Mesodermal cell (in vitro differentiated cells): ENCODE results near the gene MAD1L1.

Source experiments
- H3K27ac ChIP-seq: 2 replicates; pipeline ENCODE4 v1.7.0; 2013; ENCODE audit warnings: mild to moderate bottlenecking, low read depth, low read length, moderate library complexity; ENCODE audit not compliant: severe bottlenecking
- H3K36me3 ChIP-seq: 2 replicates; pipeline ENCODE4 v1.7.1; 2013; ENCODE audit warnings: mild to moderate bottlenecking, low read length, moderate library complexity; ENCODE audit not compliant: control insufficient read depth, insufficient read depth
- H3K4me1 ChIP-seq: one replicate; pipeline ENCODE4 v1.7.1; 2013; ENCODE audit warnings: mild to moderate bottlenecking, low read length; ENCODE audit not compliant: insufficient read depth, control insufficient read depth, poor library complexity, severe bottlenecking
- H3K4me3 ChIP-seq: 2 replicates; pipeline ENCODE4 v1.7.0; 2013; ENCODE audit warnings: low read length, control low read depth, mild to moderate bottlenecking; ENCODE audit not compliant: insufficient read depth, poor library complexity, severe bottlenecking; ENCODE audit errors: extremely low read depth
- H3K9me3 ChIP-seq: 2 replicates; pipeline ENCODE4 v1.7.1; 2013; ENCODE audit warnings: mild to moderate bottlenecking, low read length, moderate library complexity; ENCODE audit not compliant: control insufficient read depth
- WGBS, 2 experiments: methylation state at CpG; one replicate each; pipeline ENCODE4 v1.1.5; 2013; ENCODE audit warnings: missing lambda C conversion rate in 2 of 2; ENCODE audit not compliant: insufficient coverage in 2 of 2; 5-methylcytosine and 5-hydroxymethylcytosine counted together

Gene MAD1L1

DNA sequence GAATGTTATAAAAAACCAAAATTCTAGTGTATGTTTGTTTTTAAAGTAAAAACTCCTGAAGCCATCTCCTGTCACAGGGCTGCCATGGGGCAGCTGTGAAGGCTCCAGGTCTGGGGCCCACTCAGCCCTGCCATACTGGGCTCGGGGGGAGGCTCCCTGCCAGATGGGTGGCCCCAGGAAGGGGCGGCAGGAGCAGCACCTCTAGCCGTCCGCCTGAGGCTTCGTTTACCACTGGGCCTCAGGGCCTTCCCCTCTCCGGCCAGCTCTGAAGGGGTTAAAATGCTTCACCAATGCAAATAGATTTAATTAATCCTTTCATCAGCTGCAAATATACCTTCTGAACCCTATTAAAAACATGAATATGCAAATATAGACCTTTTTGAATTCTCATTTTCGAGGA is 423.7 kb downstream of the MAD1L1 start:
- H3K4me3 ChIP-seq: no peak overlapping the region
- no peak overlapping the region for H3K27ac ChIP-seq
- no peaks in the 10 kb centered on the region for H3K4me1 ChIP-seq
- no peaks in the 10 kb centered on the region for H3K9me3 ChIP-seq
- WGBS, 2 experiments: 85 to 100% methylated on average over 1 to 6 of the region's 7 CpGs
- no peaks in the 10 kb centered on the region for H3K36me3 ChIP-seq

- Histone ChIP-seq H3K9me3 (peaks cover 5% of the 10 kb centered on the region), H3K27ac (no peak overlapping the region), H3K36me3 (no peaks in the 10 kb centered on the region), H3K4me3 (no peak overlapping the region), H3K4me1 (no peaks in the 10 kb centered on the region)
- 94 to 95% methylated on average over 20 to 25 of the region's 26 CpGs for WGBS, 2 experiments
These were observed 424.7 kb downstream of the MAD1L1 start for GRCh38 chr7:1807821-1808600.

DNA sequence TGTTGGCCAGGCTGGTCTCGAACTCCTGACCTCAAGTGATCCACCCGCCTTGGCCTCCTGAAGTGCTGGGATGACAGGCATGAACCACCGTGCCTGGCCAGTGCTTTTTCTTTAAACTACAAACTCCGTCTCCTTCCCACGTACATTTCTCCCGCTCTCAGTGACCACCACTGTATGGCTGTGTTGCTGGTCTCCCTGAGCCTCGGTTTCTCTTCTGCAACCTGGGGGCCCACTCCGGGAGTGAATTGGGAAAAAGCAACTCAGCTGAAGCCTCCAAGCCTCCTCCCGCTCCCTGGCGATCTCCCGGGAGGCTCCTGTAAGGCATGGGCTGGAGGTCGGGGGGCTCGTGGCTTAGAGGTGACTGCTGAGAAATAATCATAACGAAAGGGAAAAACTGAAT is 426.4 kb downstream of the MAD1L1 start:
- 86 to 88% methylated on average over 12 to 14 of the region's 14 CpGs for WGBS, 2 experiments
- H3K36me3 ChIP-seq: no peaks in the 10 kb centered on the region
- H3K27ac ChIP-seq: no peak overlapping the region
- peaks cover 11% of the 10 kb centered on the region for H3K9me3 ChIP-seq
- no peak overlapping the region for H3K4me3 ChIP-seq
- H3K4me1 ChIP-seq: no peaks in the 10 kb centered on the region

DNA sequence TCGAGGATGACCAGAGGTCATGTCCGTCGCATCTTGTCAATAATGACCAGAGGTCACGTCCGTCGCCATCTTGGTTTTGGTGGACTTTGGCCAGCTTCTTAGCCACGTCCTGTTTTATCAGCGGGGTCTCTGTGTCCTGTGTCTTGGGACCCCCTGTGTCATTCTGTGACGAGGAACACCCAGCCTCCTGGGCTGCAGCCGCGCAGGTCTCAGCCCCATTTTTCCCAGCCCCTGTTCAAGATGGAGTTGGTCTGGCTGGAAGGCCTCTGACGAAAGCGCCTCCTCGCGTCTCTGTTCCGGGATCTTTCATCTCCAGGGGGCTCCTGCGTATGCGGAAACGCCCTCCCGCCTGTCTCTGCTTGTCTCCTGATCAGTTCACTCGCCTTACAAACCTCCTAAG is 428.4 kb downstream of the MAD1L1 start:
- Histone ChIP-seq H3K27ac (no peak overlapping the region), H3K4me1 (no peaks in the 10 kb centered on the region), H3K9me3 (peaks cover 11% of the 10 kb centered on the region), H3K4me3 (no peak overlapping the region), H3K36me3 (no peaks in the 10 kb centered on the region)
- WGBS, 2 experiments: 82 to 89% methylated on average over 21 of the region's 21 CpGs

- H3K4me3 ChIP-seq: no peak overlapping the region
- peaks cover 11% of the 10 kb centered on the region for H3K9me3 ChIP-seq
- H3K4me1 ChIP-seq: no peaks in the 10 kb centered on the region
- H3K27ac ChIP-seq: no peak overlapping the region
- no peaks in the 10 kb centered on the region for H3K36me3 ChIP-seq
- 80 to 100% methylated on average over 1 to 2 of the region's 4 CpGs for WGBS, 2 experiments
These were observed 429.8 kb downstream of the MAD1L1 start for GRCh38 chr7:1802899-1803298.

DNA sequence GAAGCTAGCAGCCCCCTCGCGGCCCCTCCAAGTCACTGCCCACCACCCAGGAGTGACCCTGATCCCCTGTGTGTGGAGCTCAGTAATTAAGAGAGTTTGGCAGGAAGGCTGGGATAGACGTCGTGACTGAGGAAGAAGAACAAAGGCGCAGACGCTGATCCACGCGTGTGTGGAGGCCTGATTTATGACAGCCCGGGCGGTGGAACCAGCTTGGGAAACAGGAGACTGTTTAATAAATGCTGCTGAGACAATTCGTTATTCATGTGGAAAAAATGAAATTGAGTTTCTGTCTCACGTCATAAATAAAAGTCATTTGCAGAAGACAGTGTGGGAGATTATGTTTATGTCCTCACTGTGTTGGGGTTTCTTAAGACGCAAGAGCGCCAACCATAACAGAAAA is 431.8 kb downstream of the MAD1L1 start:
- no peaks in the 10 kb centered on the region for H3K4me1 ChIP-seq
- WGBS, 2 experiments: 88 to 93% methylated on average over 10 of the region's 14 CpGs
- peaks cover 11% of the 10 kb centered on the region for H3K9me3 ChIP-seq
- H3K36me3 ChIP-seq: no peaks in the 10 kb centered on the region
- no peak overlapping the region for H3K27ac ChIP-seq
- H3K4me3 ChIP-seq: no peak overlapping the region

GRCh38 chr7:1798191-1798590 is 434.6 kb downstream of the MAD1L1 start:
- WGBS, 2 experiments: no CpG with 5 or more reads among the region's 3 CpGs
- Histone ChIP-seq H3K4me3 (no peak overlapping the region), H3K4me1 (no peaks in the 10 kb centered on the region), H3K27ac (no peak overlapping the region), H3K36me3 (no peaks in the 10 kb centered on the region), H3K9me3 (peaks cover 6% of the 10 kb centered on the region)

GRCh38 chr7:1794888-1795542 is 437.7 kb downstream of the MAD1L1 start:
- WGBS, 2 experiments: no CpG with 5 or more reads among the region's 1 CpG
- H3K27ac ChIP-seq: no peak overlapping the region
- no peaks in the 10 kb centered on the region for H3K9me3 ChIP-seq
- H3K36me3 ChIP-seq: no peaks in the 10 kb centered on the region
- H3K4me1 ChIP-seq: no peaks in the 10 kb centered on the region
- no peak overlapping the region for H3K4me3 ChIP-seq

GRCh38 chr7:1787681-1788235 is 445.0 kb downstream of the MAD1L1 start:
- H3K27ac ChIP-seq: no peak overlapping the region
- no peak overlapping the region for H3K4me3 ChIP-seq
- no peaks in the 10 kb centered on the region for H3K4me1 ChIP-seq
- WGBS, 2 experiments: 88 to 90% methylated on average over 18 of the region's 18 CpGs
- H3K36me3 ChIP-seq: no peaks in the 10 kb centered on the region
- H3K9me3 ChIP-seq: peaks cover 7% of the 10 kb centered on the region

GRCh38 chr7:1787241-1787640 is 445.5 kb downstream of the MAD1L1 start:
- peaks cover 7% of the 10 kb centered on the region for H3K9me3 ChIP-seq
- WGBS, 2 experiments: 75 to 81% methylated on average over 9 of the region's 9 CpGs
- no peak overlapping the region for H3K4me3 ChIP-seq
- H3K36me3 ChIP-seq: no peaks in the 10 kb centered on the region
- no peaks in the 10 kb centered on the region for H3K4me1 ChIP-seq
- no peak overlapping the region for H3K27ac ChIP-seq

DNA sequence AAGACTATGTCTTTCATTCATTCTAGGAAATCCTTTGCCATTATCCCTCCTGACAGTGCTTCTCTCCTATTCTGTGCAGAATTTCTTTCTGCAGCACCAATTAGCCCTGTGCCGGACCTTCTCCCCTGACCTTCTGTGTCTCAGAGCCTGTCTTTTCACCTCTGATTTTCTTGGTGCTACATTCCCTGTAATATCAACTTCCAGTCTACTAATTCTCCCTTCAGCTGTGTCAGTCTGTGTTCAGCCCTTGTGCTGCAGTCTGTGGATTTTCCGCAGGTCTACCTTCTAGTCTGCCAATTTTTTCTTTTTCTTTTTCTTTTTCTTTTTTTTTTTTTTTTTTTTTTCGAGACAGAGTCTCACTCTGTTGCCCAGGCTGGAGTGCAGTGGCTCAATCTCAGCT is 446.9 kb downstream of the MAD1L1 start:
- peaks cover 7% of the 10 kb centered on the region for H3K9me3 ChIP-seq
- no peak overlapping the region for H3K4me3 ChIP-seq
- no peak overlapping the region for H3K27ac ChIP-seq
- H3K4me1 ChIP-seq: no peaks in the 10 kb centered on the region
- 100% methylated on average over 1 to 2 of the region's 3 CpGs for WGBS, 2 experiments
- no peaks in the 10 kb centered on the region for H3K36me3 ChIP-seq
